Hematopoietic multipotent progenitor cell treated with erythropoietin and hydrocortisone succinate and interleukin-3 and kit ligand, for 6 days (in vitro differentiated cells): ENCODE data around the gene FAM229A.

Experiments
- DNase-seq: peaks from one replicate; pipeline ENCODE4 v3.0.0-alpha.2; 2015

Gene FAM229A

GRCh38 chr1:32327204-32327603 lies 35.1 kb downstream of the FAM229A start:
- no peak for DNase-seq

GRCh38 chr1:32321712-32322291 lies 40.5 kb downstream of the FAM229A start:
- peak; percentile 36 for DNase-seq

DNA sequence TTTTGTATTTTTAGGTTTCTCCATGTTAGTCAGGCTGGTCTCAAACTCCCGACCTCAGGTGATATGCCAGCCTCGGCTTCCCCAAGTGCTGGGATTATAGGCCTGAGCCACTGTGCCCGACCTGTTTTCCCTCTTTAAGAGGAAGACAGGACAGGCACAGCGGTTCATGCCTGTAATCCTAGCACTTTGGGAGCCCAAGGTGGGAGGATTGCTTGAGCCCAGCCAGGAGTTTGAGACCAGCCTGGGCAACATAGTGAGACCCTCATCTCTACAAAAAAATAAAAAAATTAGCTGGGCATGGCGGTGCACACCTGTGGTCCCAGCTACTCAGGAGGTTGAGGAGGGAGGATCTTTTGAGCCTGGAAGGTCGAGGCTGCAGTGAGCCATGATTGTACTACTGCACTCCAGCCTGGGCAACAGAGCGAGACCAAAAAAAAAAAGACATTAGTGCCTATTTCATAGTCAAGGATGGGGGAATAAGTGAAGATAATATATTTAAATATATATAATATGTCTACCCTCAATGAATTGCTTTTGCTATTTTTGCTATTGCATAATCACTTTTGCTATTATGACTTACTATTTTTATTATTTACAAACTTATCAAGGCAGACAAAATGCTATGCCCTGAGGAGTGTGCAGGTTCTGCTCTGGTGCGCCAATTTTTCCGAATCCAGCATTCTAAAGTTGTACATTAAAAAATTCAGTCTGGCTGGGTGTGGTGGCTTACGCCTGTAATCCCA lies 44.0 kb downstream of the FAM229A start:
- DNase-seq = no peak

DNA sequence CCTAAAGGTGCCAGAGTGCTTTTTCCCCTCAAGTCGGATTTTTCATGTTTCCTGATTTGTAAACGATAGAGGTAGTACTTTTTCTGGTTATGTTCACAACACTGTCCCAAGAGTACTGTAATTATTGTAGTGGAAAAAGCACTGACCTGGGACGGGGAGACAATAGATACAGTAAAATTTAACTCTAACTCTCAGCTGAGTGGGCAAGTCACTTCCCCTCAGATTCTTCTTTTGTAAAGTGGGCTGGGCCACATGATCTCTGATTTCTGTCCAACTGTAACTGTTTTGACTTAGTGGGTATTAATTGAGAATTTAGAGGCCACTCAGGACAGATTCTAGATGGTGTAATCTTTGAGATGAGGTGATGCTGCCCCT lies 45.4 kb downstream of the FAM229A start:
- no peak for DNase-seq

DNA sequence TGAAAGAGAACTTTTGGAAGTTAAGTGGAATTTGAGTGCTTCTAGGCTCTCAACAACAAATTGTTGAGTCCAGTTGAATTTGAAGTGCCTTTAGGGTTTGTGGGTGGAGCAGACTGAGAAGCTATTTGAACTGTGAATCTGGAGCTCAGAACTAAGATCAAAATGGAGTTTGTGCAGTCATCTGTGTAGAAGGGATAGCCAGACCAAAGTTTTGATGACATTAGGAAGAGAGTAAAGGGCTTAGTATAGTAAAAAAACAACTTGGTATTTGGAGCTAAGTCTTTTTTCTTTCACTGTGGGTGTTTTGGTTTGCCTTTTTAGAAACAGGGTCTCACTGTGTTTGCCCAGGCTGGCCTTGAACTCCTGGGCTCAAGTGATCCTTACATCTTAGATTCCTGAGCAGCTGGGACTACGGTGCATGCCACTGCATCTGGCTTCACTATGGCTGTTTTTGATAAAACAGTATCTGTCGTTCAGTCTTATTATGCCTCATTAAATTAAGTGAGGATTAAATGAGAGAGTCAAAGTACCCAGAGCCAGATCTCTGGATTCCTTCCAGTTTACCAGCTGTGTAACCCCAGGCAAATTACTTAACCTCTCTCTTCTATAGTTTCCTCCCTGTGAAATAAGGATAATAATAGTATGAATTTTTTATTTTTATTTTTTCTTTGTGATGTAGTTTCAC lies 50.4 kb downstream of the FAM229A start:
- DNase-seq = no peak
